Esophagus squamous epithelium (tissue), 5 donors: Measurements from ENCODE around the gene ANKRD63. TPM values are rescaled to one million over a fixed set of nuclear protein-coding genes. Genes with fewer than 3 reads are reported as not detected.

ENCODE experiments used
- DNase-seq: peaks from one replicate; lab custom pipeline; 2025; lab: John Stamatoyannopoulos, UW
- H3K27ac ChIP-seq, 4 donors: fragments of 200-600 bp; sonication (generic); one replicate each; pipeline ENCODE4 v1.5.1; 2016 to 2019; ENCODE audit warnings: mild to moderate bottlenecking in 1 of 4
- H3K27me3 ChIP-seq, 4 donors: fragments of 200-600 bp; sonication (generic); 1 replicate in 3 of 4; 2 replicates in 1 of 4; pipeline versions ENCODE4 v1.5.1 to v1.6.0; 2017 to 2021; ENCODE audit warnings: antibody characterized with exemption in 1 of 4
- H3K36me3 ChIP-seq, 3 donors: fragments of 200-600 bp; sonication (generic); one replicate each; pipeline ENCODE4 v1.5.1; 2016 to 2019
- H3K4me1 ChIP-seq, 3 donors: fragments of 200-600 bp; sonication (generic); one replicate each; pipeline ENCODE4 v1.5.1; 2017 to 2019
- H3K4me3 ChIP-seq, 4 donors: fragments of 200-600 bp; sonication (generic); 1 replicate in 3 of 4; 2 replicates in 1 of 4; pipeline ENCODE4 v1.5.1; 2016 to 2019; ENCODE audit warnings: mild to moderate bottlenecking in 2 of 4, moderate library complexity in 1 of 4
- H3K9me3 ChIP-seq, 3 donors: fragments of 200-600 bp; sonication (generic); one replicate each; pipeline ENCODE4 v1.5.1; 2016 to 2019
- POLR2A ChIP-seq, 4 donors: fragments of 450-650 bp; IDR thresholded peaks; one replicate each; pipeline ENCODE4 v1.6.1; 2017; ENCODE audit warnings: antibody characterized with exemption in 4 of 4, mild to moderate bottlenecking in 4 of 4, moderate library complexity in 3 of 4
- WGBS, 2 donors: methylation state at CpG; one replicate each; pipeline ENCODE4 v1.1.5; 2018; 5-methylcytosine and 5-hydroxymethylcytosine counted together
- intact Hi-C: fragments of 100-400 bp; cut with DNase I; formaldehyde crosslinking; loops from one replicate; pipeline ENCODE4 v1.15.0; 2022
- total RNA-seq, 4 donors: library from RNA; depleted of rRNA; stranded (reverse); fragments of >200 nt; gene quantifications; one replicate each; pipeline ENCODE4 v1.1.0, GENCODE V29; 2016
- TF ChIP-seq, protein P1 (sequence below), 6 experiments: fragments of 450-650 bp in 4 of 6; fragments of 200-600 bp in 2 of 6; sonication (generic) in 2 of 6; IDR thresholded peaks; one replicate each; pipeline ENCODE4 v1.5.1; 2016 to 2019; ENCODE audit warnings: antibody characterized with exemption in 6 of 6, mild to moderate bottlenecking in 4 of 6, moderate library complexity in 4 of 6
- donor health status: DM: yes; HTN: yes; CAD: no.

Gene ANKRD63
- total RNA-seq, 4 donors from 2014 or later: not detected

DNA sequence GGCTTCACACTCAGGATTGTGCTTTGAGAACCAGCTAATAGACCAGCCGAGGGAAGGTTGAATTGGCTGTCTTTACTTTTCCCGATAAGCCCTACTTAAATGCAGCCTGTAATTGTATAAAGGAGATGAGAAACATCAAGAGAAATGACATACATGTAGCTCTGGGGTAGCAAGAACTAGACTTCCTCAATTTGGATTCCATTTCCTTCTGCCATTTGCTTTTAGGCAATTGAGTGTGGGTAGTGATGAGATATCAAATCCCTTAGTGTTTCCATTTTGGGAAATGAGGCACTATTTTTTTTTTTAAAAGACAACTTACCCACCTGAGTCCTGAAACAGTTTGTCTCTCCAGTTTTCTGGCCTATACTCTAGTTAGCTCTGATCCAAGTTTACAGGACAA, 42.8 kb upstream of the ANKRD63 start:
- H3K27ac ChIP-seq: no peak overlapping the region
- 79 to 93% methylated on average over 2 of the region's 2 CpGs for WGBS, 2 donors
- H3K9me3 ChIP-seq: no peaks in the 10 kb centered on the region
- no peak for DNase-seq
- peak overlapping the region in 1 of 4 donors; percentile 86 for H3K4me3 ChIP-seq
- peaks cover 19 to 75% (median 27%) of the 10 kb centered on the region in 3 donors for H3K4me1 ChIP-seq
- peaks cover 0 to 8% (median 0%) of the 10 kb centered on the region in 3 donors for H3K36me3 ChIP-seq
- intact Hi-C loops: no loop called here
- H3K27me3 ChIP-seq: peaks cover 0 to 10% (median 0%) of the 10 kb centered on the region in 4 donors
- TF ChIP-seq, protein P1, sequence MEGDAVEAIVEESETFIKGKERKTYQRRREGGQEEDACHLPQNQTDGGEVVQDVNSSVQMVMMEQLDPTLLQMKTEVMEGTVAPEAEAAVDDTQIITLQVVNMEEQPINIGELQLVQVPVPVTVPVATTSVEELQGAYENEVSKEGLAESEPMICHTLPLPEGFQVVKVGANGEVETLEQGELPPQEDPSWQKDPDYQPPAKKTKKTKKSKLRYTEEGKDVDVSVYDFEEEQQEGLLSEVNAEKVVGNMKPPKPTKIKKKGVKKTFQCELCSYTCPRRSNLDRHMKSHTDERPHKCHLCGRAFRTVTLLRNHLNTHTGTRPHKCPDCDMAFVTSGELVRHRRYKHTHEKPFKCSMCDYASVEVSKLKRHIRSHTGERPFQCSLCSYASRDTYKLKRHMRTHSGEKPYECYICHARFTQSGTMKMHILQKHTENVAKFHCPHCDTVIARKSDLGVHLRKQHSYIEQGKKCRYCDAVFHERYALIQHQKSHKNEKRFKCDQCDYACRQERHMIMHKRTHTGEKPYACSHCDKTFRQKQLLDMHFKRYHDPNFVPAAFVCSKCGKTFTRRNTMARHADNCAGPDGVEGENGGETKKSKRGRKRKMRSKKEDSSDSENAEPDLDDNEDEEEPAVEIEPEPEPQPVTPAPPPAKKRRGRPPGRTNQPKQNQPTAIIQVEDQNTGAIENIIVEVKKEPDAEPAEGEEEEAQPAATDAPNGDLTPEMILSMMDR (IDR thresholded peaks at IDR 0.05): no peak
- TF ChIP-seq POLR2A (IDR thresholded peaks at IDR 0.05): no peak

DNA sequence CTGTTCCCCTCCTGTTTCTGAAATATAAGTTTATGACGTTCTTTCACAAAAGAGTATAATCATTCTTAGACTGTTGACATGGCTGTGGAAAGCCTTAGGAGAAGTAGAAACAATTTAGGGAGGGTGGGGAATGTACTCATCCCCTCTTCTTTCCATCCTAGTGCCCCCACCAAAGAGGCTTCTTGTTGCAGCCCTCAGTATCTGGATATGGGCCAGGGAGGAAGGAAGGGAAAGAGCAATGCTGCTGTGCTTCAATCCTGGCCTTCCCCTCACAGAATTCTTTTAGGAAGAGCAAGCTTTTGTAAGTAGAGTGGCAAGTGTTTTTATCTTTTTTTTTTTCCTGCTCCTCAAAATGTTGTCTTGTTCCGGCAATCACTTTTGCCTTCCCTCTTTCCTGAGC, 42.3 kb upstream of the ANKRD63 start:
- Histone ChIP-seq H3K36me3 (peaks cover 0 to 8% (median 0%) of the 10 kb centered on the region in 3 donors), H3K27me3 (peaks cover 0 to 10% (median 0%) of the 10 kb centered on the region in 4 donors), H3K27ac (peak overlapping the region in 2 of 4 donors; percentile 80 to 85), H3K9me3 (no peaks in the 10 kb centered on the region), H3K4me3 (peak overlapping the region in 3 of 4 donors; percentile 68 to 86 (median 86)), H3K4me1 (peaks cover 19 to 70% (median 27%) of the 10 kb centered on the region in 3 donors)
- TF ChIP-seq, protein P1 (IDR thresholded peaks at IDR 0.05): no peak
- TF ChIP-seq POLR2A (IDR thresholded peaks at IDR 0.05): no peak
- intact Hi-C loops: no loop called here
- WGBS, 2 donors: 64 to 69% methylated on average over 2 of the region's 2 CpGs
- no peak for DNase-seq

DNA sequence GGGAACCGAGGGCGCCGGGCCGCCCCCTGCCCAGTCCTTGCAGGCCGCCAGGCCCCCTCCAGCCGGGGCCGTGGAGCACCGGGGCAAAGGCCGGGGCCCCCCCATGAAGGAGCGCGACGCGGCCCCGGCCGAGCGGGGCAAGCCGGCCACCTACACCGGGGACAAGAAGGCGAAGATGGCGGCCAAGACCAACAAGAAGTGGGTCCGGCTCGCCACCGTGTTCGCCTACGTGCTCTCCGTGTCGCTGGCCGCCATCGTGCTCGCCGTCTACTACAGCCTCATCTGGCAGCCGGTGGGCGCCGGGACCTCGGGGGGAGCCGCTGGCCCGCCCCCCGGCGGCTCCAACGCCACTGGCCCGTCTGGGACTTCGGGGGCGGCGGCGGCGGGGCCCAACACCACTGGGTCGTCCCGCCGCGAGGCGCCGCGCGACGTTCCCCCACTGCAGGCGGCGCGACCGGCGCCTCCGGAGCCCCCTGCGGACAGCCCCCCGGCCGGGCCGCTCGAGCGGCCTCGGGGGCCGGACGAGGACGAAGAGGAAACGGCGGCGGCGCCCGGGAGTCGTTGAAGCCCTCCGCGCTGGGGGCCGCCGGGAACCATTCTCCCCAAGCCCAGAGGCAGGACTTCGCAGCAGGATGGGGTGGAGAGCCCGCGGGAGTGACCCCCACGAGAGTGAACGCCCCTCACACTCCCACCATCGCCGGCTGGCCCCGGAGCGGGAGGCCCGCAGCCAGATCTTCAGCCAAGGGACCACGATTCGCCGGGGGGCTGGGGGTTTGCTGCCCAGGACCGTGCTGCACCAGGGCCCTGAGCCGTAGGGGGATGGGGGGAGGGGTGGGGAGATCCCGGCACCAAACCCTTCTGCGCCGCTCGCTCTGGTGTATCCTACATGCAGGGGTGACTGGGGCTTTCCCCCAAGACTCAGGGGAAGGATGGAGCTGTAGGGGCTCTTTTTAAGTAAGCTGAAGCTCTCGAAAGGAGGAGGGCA, 41.4 kb upstream of the ANKRD63 start:
- peak overlapping the region; percentile 73 to 91 (median 82) for H3K27ac ChIP-seq
- no peaks in the 10 kb centered on the region for H3K9me3 ChIP-seq
- DNase-seq: no peak
- intact Hi-C loops: no loop called here
- H3K4me3 ChIP-seq: peak overlapping the region; percentile 63 to 86 (median 77)
- H3K36me3 ChIP-seq: peaks cover 0 to 8% (median 0%) of the 10 kb centered on the region in 3 donors
- 8 to 39% methylated on average over 1 to 5 of the region's 101 CpGs for WGBS, 2 donors
- TF ChIP-seq, protein P1 (IDR thresholded peaks at IDR 0.05): no peak
- H3K27me3 ChIP-seq: peaks cover 0 to 16% (median 0%) of the 10 kb centered on the region in 4 donors
- peaks cover 19 to 63% (median 27%) of the 10 kb centered on the region in 3 donors for H3K4me1 ChIP-seq

DNA sequence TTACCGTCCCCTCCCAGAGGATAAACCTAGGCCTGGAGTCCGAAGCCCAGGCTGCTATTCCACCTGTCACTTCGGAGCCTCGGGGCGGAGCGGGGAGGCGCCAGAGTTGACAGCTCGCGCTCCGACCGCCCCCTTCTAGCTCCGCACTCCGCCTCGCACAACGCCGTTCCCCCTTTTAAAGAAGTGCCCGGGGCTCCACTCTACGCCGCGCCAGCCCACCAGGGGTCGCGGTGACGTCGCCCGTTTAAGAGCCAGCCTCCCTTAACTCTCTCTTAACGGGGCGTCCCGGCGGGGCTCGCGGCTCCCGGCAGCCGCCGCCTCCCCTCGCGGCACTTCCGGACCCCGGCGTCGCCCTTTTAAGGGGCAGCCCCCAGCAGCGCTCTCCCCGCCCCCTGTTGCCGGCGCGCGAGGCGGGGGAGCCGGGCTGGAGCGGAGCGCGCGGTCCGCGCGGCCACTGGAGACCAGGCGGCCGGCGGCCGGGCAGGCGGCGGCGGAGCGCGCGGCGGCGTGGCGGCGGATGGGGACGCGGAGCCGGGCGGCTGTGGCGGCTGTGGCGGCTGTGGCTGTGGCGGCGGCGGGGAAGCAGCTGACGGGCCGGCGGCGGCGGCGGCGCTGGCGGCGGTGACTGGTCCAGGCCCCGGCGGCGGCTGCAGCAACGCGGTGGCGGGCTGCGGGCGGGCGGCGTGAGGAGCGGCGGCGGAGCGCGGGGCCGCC, 40.5 kb upstream of the ANKRD63 start, which contains the start of gene INAFM2:
INAFM2 (plus strand) TSS at position 454 of the 714 bp plus-strand sequence. CDS start 364 bp downstream, outside the sequence.
- TF ChIP-seq, protein P1 (IDR thresholded peaks at IDR 0.05): peak; percentile 48 to 82 (median 68)
- peak in 2 of 4 donors; percentile 47 to 54 for TF ChIP-seq POLR2A (IDR thresholded peaks at IDR 0.05)
- WGBS, 2 donors: 3% methylated on average over 16 of the region's 103 CpGs; no CpG with 5 or more reads in 1 of the 2 donors
- H3K27ac ChIP-seq: peak within 1 kb of the TSS; percentile 73 to 91 (median 82)
- DNase-seq: peak; percentile 53
- no peaks in the 10 kb centered on the region for H3K9me3 ChIP-seq
- intact Hi-C loops: no loop called here
- H3K27me3 ChIP-seq: peaks cover 0 to 17% (median 0%) of the 10 kb centered on the region in 4 donors
- peak within 1 kb of the TSS; percentile 63 to 86 (median 77) for H3K4me3 ChIP-seq
- peaks cover 19 to 57% (median 27%) of the 10 kb centered on the region in 3 donors for H3K4me1 ChIP-seq
- H3K36me3 ChIP-seq: peaks cover 0 to 8% (median 0%) of the 10 kb centered on the region in 3 donors
